HG02840 (cell line): Measurements from ENCODE around the gene SHC1.
A peak's percentile ranks its signal among the peaks of the same experiment; 100 is the strongest.
"Not testable (repeated sequence)": the region's sequence is repeated elsewhere in the genome, so short reads cannot be mapped to it uniquely, and the experiment has no call there.

Source experiments
- ATAC-seq: cut with Tn5 transposase; IDR thresholded peaks from one replicate; pipeline ENCODE4 v1.9.1; 2021; ENCODE audit warnings: mild to moderate bottlenecking, moderate library complexity, moderate number of reproducible peaks; ENCODE audit not compliant: unreplicated experiment, low FRiP score

Gene SHC1

DNA sequence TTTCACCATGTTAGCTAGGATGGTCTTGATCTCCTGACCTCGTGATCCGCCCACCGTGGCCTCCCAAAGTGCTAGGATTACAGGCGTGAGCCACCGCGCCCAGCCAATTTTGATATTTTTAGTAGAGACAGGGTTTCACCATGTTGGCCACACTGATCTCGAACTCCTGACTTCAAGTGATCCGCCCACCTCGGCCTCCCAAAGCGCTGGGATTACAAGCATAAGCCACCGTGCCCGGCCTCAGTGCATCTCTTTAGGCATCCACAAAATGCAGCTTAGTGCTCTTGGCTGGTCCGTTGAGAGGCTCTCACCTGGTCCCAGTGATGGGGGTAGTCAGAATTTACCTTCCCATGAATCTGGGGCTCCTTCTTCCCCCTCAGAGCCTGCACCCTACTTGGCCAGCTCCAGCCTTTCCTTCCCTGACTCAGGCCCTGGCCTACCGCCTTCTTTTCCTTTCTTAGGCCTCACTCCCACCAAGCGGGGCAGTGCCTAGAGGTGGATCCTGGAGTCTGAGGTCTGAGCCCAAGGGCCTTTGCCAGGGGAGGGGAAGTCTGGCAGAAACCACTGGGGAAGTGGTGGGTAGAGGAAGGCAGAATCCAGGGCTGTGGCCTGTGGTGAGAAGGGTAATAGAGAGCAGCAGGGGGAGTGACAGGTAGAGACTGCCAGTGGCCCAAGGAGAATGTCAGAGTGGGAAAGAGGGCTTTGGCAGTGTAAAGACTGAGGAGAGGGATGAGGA is 26.6 kb upstream of the SHC1 start:
- ATAC-seq, result no peak

DNA sequence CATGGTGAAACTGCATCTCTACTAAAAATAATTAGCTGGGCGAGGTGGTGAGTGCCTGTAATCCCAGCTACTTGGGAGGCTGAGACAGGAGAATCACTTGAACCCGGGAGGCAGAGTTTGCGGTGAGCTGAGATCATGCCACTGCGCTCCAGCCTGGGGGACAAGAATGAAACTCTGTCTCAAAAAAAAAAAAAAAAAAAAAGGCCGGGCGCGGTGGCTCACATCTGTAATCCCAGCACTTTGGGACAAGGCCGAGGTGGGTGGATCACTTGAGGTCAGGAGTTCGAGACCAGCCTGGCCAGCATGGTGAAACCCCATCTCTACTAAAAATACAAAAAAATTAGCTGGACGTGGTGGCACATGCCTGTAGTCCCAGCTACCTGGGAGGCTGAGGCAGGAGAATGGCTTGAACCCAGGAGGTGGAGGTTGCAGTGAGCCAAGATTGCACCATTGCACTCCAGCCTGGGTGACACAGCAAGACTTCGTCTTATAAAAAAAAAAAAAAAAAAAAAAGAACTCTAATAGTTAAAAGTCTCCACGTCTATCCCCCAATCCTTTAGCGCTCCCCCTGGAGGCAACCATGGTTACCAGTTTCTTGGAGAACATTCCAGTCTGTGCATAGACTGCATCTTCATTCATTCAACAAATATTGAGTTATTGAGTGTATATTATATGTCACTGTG is 24.9 kb upstream of the SHC1 start:
- not testable (repeated sequence) for ATAC-seq

DNA sequence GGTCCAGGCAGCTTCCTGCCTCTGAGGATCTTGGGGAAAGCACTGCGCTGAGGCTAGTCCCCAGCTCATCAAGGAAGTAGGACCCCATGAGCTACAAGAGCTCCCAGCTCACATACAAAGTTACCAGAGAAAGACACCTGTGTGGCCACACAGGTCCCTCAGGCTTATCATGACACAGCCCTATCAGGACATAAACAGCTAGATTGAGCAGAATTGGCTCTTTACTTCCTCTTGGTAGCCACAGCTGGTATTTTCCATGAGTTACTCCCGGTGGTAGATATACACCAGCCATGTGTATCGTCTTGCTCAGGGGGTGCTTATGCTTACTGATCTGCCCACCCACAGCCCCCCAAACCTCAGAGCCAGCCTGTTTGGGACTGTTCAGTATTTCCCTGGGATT is 24.0 kb upstream of the SHC1 start:
- no peak for ATAC-seq

DNA sequence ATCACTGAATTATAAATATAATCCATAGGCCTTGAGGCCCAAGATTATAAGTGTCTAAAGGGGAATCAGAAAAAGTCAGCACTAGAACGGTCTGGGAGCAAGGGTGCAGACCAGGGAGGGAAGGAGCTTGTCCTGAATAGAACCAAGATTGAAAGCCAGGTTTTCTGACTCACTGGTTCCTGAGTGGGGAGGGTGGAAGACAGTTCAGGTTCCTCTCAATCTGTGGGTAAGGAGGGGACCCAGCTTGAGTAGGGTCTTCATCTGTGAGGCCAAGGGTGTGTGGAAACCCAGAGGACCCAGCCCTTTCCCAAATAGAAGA is 23.7 kb upstream of the SHC1 start:
- no peak for ATAC-seq

DNA sequence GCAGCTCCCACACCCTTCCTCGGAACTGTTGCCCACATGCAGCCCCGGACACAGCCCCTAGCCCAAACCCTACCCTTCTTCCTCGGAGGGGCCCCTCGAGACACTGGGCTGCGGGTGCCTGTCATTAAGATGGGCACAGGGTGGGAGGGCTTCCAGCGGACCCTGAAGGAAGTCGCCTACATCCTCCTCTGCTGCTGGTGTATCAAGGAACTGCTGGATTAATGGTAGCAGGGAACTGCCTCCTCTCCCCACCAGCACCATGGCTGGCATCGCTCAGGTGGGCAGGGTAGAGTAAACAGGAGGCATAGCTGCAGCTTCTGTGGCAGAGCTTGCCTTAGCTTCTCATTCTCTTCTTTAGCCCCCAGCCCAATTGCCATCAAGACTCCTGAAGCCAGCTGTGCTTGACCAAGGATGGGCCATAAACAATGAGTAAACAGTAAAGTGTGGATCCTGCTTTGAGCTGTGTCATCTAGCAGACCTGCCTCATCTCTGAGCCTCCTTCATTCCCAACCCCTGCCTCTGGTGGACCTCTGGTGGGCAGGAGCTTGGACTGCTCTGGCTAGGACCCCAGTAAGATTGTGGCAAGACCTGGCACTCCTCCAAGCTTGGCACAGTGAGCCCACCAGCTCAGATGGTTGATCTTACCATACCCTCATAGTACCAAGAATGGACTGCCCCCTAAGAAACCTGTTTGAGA is 23.2 kb upstream of the SHC1 start, which contains the start of gene LENEP:
TSS of gene LENEP (plus strand) at position 15 of the 697 bp plus-strand sequence. CDS start at position 37, 22 bp downstream.
- ATAC-seq, result no peak

- no peak for ATAC-seq
These were observed 22.4 kb upstream of the SHC1 start for GRCh38 chr1:154992721-154993571.

GRCh38 chr1:154990276-154990675 is 19.7 kb upstream of the SHC1 start:
- ATAC-seq, result no peak

GRCh38 chr1:154989195-154989860 is 18.8 kb upstream of the SHC1 start:
- ATAC-seq, result no peak

DNA sequence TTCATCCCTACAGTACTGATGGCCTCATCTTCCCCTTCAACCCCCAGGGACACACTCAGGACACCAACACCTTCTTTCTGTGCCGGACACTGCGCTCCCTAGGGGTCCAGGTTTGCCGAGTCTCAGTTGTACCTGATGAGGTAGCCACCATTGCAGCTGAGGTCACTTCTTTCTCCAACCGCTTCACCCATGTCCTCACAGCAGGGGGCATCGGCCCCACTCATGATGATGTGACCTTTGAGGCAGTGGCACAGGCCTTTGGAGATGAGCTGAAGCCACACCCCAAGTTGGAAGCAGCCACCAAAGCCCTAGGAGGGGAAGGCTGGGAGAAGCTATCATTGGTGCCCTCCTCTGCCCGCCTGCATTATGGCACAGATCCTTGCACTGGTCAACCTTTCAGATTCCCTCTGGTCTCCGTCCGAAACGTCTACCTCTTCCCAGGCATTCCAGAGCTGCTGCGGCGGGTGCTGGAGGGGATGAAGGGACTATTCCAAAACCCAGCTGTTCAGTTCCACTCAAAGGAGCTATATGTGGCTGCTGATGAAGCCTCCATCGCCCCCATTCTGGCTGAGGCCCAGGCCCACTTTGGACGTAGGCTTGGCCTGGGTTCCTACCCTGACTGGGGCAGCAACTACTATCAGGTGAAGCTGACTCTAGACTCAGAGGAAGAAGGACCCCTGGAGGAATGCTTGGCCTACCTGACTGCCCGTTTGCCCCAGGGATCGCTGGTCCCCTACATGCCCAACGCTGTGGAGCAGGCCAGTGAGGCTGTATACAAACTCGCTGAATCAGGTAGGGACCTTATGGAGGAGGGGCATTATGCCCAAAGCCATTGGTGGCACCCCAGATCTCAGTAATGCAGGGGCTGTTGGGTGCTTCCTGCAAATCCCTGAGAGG is 17.8 kb upstream of the SHC1 start:
- ATAC-seq, result no peak

DNA sequence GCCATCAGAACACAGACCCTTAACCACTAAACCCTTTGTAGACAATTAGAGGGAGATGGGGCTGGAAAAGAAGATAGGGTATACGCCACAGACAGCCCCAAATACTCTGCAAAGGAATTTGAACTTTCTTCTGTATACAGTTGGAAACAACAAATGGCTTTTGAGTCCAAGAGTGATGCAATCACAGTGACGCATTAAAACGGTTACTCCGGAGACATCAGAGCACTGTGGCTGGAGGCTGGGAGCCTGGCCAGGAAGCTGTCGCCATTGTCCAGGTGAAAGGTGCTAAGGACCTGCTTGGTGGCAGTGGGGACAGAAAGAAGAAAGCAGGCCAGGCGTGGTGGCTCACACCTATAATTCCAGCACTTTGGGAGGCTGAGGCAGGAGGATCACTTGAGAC is 16.8 kb upstream of the SHC1 start:
- no peak for ATAC-seq

DNA sequence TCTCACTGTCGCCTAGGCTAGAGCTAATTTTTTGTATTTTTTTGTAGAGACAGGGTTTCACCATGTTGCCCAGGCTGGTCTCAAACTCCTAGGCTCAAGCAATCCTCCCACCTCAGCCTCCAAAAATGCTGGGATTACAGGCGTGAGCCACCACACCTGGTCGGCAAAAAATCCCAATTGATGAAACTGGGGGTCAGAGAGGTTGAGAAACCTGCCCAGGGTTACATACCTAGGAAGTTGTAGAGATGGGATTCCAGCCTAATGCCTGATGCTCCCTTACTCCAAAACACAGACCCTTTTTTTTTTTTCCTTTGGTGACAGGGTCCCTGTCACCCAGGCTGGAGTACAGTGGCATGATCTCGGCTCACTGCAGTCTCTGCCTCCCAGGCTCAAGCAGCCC is 16.2 kb upstream of the SHC1 start:
- not testable (repeated sequence) for ATAC-seq

GRCh38 chr1:154983776-154984466 is 13.4 kb upstream of the SHC1 start:
- ATAC-seq, result no peak

DNA sequence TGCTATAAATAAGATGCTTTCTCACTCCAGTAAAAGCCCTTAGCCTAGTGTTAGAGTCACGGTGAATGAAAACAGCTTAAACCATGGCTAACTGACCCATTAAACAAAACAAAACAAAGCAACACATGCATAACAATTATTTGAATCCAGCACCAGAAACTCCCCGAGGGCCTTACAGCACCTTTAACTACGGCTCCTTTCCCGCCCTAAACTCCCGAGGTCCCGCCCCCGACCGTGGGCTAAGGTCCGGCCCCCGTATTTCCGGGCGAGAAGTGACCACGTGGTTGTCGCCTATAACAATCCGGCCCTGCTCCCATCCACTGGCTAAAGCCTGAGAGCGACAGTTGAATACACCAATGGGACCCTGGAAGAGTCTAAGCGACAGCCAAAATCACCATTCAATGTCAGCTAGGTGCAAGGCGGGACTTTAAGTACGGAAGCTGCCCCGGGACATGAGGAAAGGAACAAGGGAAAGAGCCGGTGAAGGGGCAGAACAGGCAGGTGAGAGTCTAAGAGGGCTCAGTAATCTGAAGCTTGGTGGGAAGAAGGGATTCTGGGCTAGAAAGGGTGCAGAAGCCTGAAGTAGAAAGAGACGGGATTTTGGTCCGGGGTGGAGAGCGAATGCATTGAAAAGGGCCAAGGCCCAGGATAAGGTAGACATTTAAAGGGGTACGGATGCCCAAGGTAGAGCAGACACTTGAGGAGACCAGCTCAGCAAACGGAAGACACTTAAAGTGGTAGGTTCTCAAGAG is 12.5 kb upstream of the SHC1 start, which contains the start of gene FLAD1:
TSS of gene FLAD1 (plus strand) at position 448 of the 752 bp plus-strand sequence. CDS start 351 bp downstream, outside the sequence.
- ATAC-seq, result peak; percentile 99

DNA sequence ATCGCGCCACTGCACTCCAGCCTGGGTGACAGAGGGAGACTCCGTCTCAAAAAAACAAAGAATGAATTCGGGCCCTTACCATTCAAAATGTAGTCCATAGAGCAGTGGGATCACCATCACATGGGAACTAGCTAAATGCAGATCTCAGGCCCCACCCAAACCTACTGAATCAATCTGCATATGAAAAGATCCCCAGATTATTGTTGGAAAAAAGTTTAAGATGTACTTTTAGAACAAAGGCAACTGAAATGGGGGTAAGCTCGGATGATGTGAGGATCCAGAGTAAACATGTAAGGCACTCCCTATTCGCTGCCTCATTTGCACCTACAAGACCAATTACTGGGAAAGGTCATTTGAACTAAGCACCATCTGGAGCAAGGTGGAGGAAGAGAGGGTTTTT is 11.8 kb upstream of the SHC1 start:
- no peak for ATAC-seq

DNA sequence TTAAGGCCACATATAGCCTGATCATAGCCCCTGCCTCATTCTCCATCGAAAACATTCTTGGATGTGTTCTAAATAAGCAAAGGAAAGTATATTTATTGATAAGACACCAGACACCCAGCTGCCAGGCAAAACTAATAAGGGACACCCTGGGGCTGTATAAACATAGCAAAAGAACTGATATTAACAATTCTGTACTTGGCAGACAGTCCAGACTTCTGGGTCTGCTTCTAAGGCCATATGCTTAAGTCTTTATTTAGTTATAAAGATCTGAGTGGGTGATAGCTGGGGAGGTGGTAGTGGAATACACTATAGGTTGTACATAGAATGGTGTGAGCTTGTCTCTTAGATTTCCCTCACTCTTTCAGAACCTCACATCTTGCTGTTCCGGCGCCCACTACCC is 7.8 kb upstream of the SHC1 start:
- ATAC-seq, result no peak

DNA sequence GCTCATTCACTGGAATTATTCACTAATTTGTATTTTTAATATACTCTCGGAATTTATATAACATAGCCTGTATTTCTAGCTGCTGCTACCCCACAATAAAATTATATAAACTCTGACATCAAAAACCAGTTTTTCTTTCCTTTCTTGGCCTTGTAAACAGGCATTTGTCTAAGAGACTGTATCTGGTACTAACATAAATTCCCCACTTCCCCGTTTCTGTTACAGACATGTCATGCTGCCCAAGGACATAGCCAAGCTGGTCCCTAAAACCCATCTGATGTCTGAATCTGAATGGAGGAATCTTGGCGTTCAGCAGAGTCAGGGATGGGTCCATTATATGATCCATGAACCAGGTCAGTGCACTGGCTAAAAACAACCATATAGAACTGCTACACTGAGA is 7.2 kb upstream of the SHC1 start:
- ATAC-seq, result not testable (repeated sequence)

DNA sequence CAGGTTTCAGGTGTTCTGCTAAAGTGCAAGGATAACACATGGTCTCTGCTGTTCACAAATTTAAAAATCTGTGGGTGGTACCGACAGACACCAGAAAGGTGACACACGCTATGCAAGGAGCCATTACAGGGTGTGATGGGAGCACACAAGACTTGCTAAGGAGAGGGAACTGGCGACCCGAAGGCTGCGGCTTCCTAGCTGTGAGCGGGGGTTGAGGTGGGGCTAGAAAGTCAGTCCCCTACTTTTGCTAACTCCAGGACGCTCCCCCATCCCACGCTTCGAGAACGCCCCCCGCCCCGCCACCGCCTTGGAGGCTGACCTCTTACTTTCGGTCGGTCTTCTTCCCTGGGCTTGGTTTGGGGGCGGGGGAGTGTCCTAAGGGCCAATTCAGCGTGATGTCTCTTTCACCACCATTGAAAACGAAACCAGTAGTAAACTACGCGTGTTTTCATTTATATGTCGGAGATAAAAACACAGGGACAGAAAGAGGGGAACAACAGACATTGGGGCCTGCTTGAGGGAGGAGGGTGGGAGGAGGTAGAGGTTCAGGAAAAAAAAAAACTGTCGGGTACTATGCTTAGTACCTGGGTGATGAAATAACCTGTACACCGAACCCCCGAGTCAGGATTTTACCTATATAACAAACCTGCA is 5.0 kb upstream of the SHC1 start:
- no peak for ATAC-seq
